Epithelial cell of proximal tubule (primary cell): ENCODE data around the gene SLC26A9. TPM values are rescaled to one million over a fixed set of nuclear protein-coding genes. Genes with fewer than 3 reads are reported as not detected.

ENCODE experiments used
- DNase-seq: peaks from one replicate; pipeline ENCODE4 v3.0.0-alpha.2; 2011; ENCODE audit warnings: low read depth
- H3K4me3 ChIP-seq: 2 replicates; pipeline ENCODE4 v1.5.1; 2011; ENCODE audit warnings: low read depth, mild to moderate bottlenecking, low read length
- CTCF ChIP-seq: conservative IDR thresholded peaks from 2 replicates; pipeline ENCODE4 v1.5.1; 2012; ENCODE audit warnings: low read depth, mild to moderate bottlenecking, low read length
- total RNA-seq: library from RNA; depleted of rRNA; stranded (reverse); fragments of >200 nt; gene quantifications from 2 replicates; pipeline ENCODE4 v1.2.3, GENCODE V29; 2015

Gene SLC26A9
- total RNA-seq, 1 donor from 2014 or later, result not detected

GRCh38 chr1:205979301-205979700 is 36.0 kb upstream of the SLC26A9 start:
- no peak for TF ChIP-seq CTCF
- DNase-seq, result no peak
- no peak overlapping the region for H3K4me3 ChIP-seq

- no peak for TF ChIP-seq CTCF
- no peak overlapping the region for H3K4me3 ChIP-seq
- DNase-seq, result no peak
These were observed 35.4 kb upstream of the SLC26A9 start for GRCh38 chr1:205978676-205979075.

GRCh38 chr1:205977402-205978014 is 34.3 kb upstream of the SLC26A9 start:
- no peak for DNase-seq
- H3K4me3 ChIP-seq, result no peak overlapping the region
- TF ChIP-seq CTCF, result peak; percentile 99

GRCh38 chr1:205976708-205977401 is 33.6 kb upstream of the SLC26A9 start:
- TF ChIP-seq CTCF, result peak; percentile 24
- DNase-seq, result no peak
- H3K4me3 ChIP-seq, result no peak overlapping the region

DNA sequence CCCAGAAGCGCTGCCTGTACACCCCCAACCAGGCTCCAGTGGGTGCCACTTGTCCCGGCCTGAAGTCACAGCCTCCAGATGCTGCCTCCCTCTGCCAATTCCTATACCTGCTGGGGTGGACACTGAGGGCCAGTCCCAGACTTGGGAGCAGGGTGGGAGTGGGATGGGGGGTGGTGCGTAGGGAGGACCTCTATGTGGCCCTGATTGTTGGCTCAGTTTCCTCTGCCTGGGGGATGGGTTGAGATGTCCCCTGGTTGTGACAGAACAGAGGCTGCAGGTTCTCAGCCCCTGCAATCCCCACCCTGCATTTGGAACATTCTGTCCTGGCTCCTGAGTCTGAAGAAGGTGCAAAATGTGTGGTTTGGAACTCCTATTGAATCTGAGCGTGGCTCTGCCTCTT is 32.8 kb upstream of the SLC26A9 start:
- H3K4me3 ChIP-seq, result no peak overlapping the region
- DNase-seq, result no peak
- no peak for TF ChIP-seq CTCF

GRCh38 chr1:205975387-205975998 is 32.2 kb upstream of the SLC26A9 start:
- no peak for TF ChIP-seq CTCF
- DNase-seq, result no peak
- no peak overlapping the region for H3K4me3 ChIP-seq

- H3K4me3 ChIP-seq, result no peak overlapping the region
- DNase-seq, result no peak
- TF ChIP-seq CTCF, result no peak
These were observed 31.5 kb upstream of the SLC26A9 start for GRCh38 chr1:205974712-205975111.
